H9 (cell line): ENCODE results near the gene HIVEP1. TPM values are rescaled to one million over a fixed set of nuclear protein-coding genes. Genes with fewer than 3 reads are reported as not detected.

Experiments used
- DNase-seq: peaks from one replicate; pipeline ENCODE4 v3.0.0-alpha.2; 2017
- H2AFZ ChIP-seq: one replicate; pipeline ENCODE4 v1.6.1; 2013; ENCODE audit warnings: mild to moderate bottlenecking, low read length, control low read depth, moderate library complexity
- H2AK5ac ChIP-seq: 2 replicates; pipeline ENCODE4 v1.6.1; 2013; ENCODE audit warnings: low read length, control low read depth, mixed read lengths; ENCODE audit not compliant: insufficient read length
- H2BK120ac ChIP-seq: one replicate; pipeline ENCODE4 v1.6.1; 2013; ENCODE audit warnings: low read depth, mild to moderate bottlenecking, low read length, control low read depth, inconsistent platforms; ENCODE audit not compliant: poor library complexity, severe bottlenecking
- H2BK12ac ChIP-seq: 2 replicates; pipeline ENCODE4 v1.6.1; 2013; ENCODE audit warnings: low read length, control low read depth, mixed read lengths, low read depth; ENCODE audit not compliant: insufficient read length
- H2BK15ac ChIP-seq: 2 replicates; pipeline ENCODE4 v1.6.1; 2013; ENCODE audit warnings: low read depth, low read length, control low read depth
- H2BK20ac ChIP-seq: one replicate; pipeline ENCODE4 v1.6.1; 2013; ENCODE audit warnings: low read depth, mild to moderate bottlenecking, low read length, control low read depth, inconsistent platforms; ENCODE audit not compliant: poor library complexity, severe bottlenecking
- H2BK5ac ChIP-seq: 2 replicates; pipeline ENCODE4 v1.6.1; 2013; ENCODE audit warnings: low read length, control low read depth, mixed read lengths; ENCODE audit not compliant: insufficient read length
- H3K14ac ChIP-seq: 2 replicates; pipeline ENCODE4 v1.6.1; 2013; ENCODE audit warnings: low read length, control low read depth; ENCODE audit not compliant: insufficient read depth
- H3K18ac ChIP-seq: 2 replicates; pipeline ENCODE4 v1.6.1; 2013; ENCODE audit warnings: low read depth, mild to moderate bottlenecking, mixed read lengths, low read length, control low read depth; ENCODE audit not compliant: insufficient read length
- H3K23ac ChIP-seq: 2 replicates; pipeline ENCODE4 v1.6.1; 2013; ENCODE audit warnings: low read length, control low read depth, mixed read lengths, low read depth; ENCODE audit not compliant: insufficient read length
- H3K23me2 ChIP-seq: 2 replicates; pipeline ENCODE4 v1.6.1; 2013; ENCODE audit warnings: low read depth, mild to moderate bottlenecking, mixed read lengths, low read length, control low read depth; ENCODE audit not compliant: insufficient read length, poor library complexity, severe bottlenecking
- H3K27ac ChIP-seq: 2 replicates; pipeline ENCODE4 v1.5.1; 2013; ENCODE audit warnings: low read length, control low read depth, mixed read lengths, low read depth; ENCODE audit not compliant: insufficient read length
- H3K27me3 ChIP-seq: 2 replicates; pipeline ENCODE4 v1.6.1; 2013; ENCODE audit warnings: low read length, control low read depth, inconsistent platforms; ENCODE audit not compliant: insufficient read depth
- H3K4ac ChIP-seq: 2 replicates; pipeline ENCODE4 v1.6.1; 2013; ENCODE audit warnings: low read depth, mild to moderate bottlenecking, control low read depth, inconsistent platforms, low read length, moderate library complexity
- H3K4me1 ChIP-seq: 2 replicates; pipeline ENCODE4 v1.6.1; 2013; ENCODE audit warnings: low read length, control low read depth, inconsistent platforms; ENCODE audit not compliant: insufficient read depth
- H3K4me2 ChIP-seq: 2 replicates; pipeline ENCODE4 v1.6.1; 2013; ENCODE audit warnings: low read length, control low read depth, mixed read lengths; ENCODE audit not compliant: insufficient read length, insufficient read depth
- H3K56ac ChIP-seq: 2 replicates; pipeline ENCODE4 v1.6.1; 2013; ENCODE audit warnings: low read depth, mild to moderate bottlenecking, mixed read lengths, low read length, control low read depth; ENCODE audit not compliant: insufficient read length
- H3K79me1 ChIP-seq: 2 replicates; pipeline ENCODE4 v1.6.1; 2013; ENCODE audit warnings: low read depth, mild to moderate bottlenecking, moderate library complexity, low read length, control low read depth, inconsistent platforms; ENCODE audit not compliant: insufficient read depth, poor library complexity, severe bottlenecking
- H3K79me2 ChIP-seq: 2 replicates; pipeline ENCODE4 v1.6.1; 2013; ENCODE audit warnings: low read length, control low read depth, inconsistent platforms; ENCODE audit not compliant: insufficient read depth
- H3K9ac ChIP-seq: 2 replicates; pipeline ENCODE4 v1.6.1; 2013; ENCODE audit warnings: low read length, control low read depth, mixed read lengths; ENCODE audit not compliant: insufficient read length; ENCODE audit errors: extremely low read depth
- H3K9me3 ChIP-seq: one replicate; pipeline ENCODE4 v1.6.1; 2013; ENCODE audit warnings: low read depth, low read length, inconsistent platforms; ENCODE audit not compliant: control insufficient read depth
- H3T11ph ChIP-seq: one replicate; pipeline ENCODE4 v1.6.1; 2013; ENCODE audit warnings: mild to moderate bottlenecking, low read length, control low read depth, inconsistent platforms
- H4K20me1 ChIP-seq: one replicate; pipeline ENCODE4 v1.6.1; 2013; ENCODE audit not compliant: control insufficient read depth, insufficient read length, insufficient read depth
- H4K5ac ChIP-seq: 2 replicates; pipeline ENCODE4 v1.6.1; 2013; ENCODE audit warnings: low read depth, mild to moderate bottlenecking, mixed read lengths, low read length, control low read depth; ENCODE audit not compliant: insufficient read length
- H4K8ac ChIP-seq: replicated peaks from 2 replicates; pipeline ENCODE4 v1.6.1; 2013; ENCODE audit warnings: low read length, control low read depth, mixed read lengths, low read depth; ENCODE audit not compliant: insufficient read length
- H4K91ac ChIP-seq: 2 replicates; pipeline ENCODE4 v1.6.1; 2013; ENCODE audit warnings: low read depth, mild to moderate bottlenecking, moderate library complexity, mixed read lengths, low read length, control low read depth; ENCODE audit not compliant: insufficient read length
- H3K27ac Mint-ChIP-seq, 3 experiments: 2 replicates in 2 of 3; 3 replicates in 1 of 3; pipeline ENCODE4 v1.8.0; 2020 to 2021; ENCODE audit warnings: mixed read lengths in 3 of 3, mild to moderate bottlenecking in 1 of 3, moderate library complexity in 1 of 3
- H3K27me3 Mint-ChIP-seq: 2 replicates; pipeline ENCODE4 v1.8.0; 2021; ENCODE audit warnings: low read depth, mild to moderate bottlenecking, moderate library complexity, mixed read lengths
- H3K36me3 Mint-ChIP-seq, 3 experiments: 2 replicates in 2 of 3; 3 replicates in 1 of 3; pipeline ENCODE4 v1.8.0; 2020 to 2021; ENCODE audit warnings: low read depth in 3 of 3, mixed read lengths in 3 of 3; ENCODE audit not compliant: insufficient read depth in 1 of 3
- H3K4me1 Mint-ChIP-seq, 2 experiments: 2 replicates each; pipeline ENCODE4 v1.8.0; 2020; ENCODE audit warnings: mixed read lengths in 2 of 2
- H3K4me3 Mint-ChIP-seq, 2 experiments: 2 replicates in 1 of 2; 3 replicates in 1 of 2; pipeline ENCODE4 v1.8.0; 2020 to 2021; ENCODE audit warnings: mild to moderate bottlenecking in 2 of 2, mixed read lengths in 2 of 2, moderate library complexity in 1 of 2
- H3K9me3 Mint-ChIP-seq, 2 experiments: 2 replicates in 1 of 2; 3 replicates in 1 of 2; pipeline ENCODE4 v1.8.0; 2020; ENCODE audit warnings: mild to moderate bottlenecking in 2 of 2, mixed read lengths in 2 of 2, moderate library complexity in 1 of 2
- CTCF ChIP-seq: fragments of 200-600 bp; sonication (generic); conservative IDR thresholded peaks from 3 replicates; pipeline ENCODE4 v1.8.0; 2021; ENCODE audit warnings: antibody characterized with exemption, mild to moderate bottlenecking
- WGBS: extraction: QIAGEN DNeasy Blood & Tissue Kit; methylation state at CpG from one replicate; pipeline ENCODE4 v1.1.7; 2013; ENCODE audit warnings: missing lambda C conversion rate, low lambda C conversion rate, mixed read lengths; ENCODE audit not compliant: insufficient read length; ENCODE audit errors: extremely low coverage; 5-methylcytosine and 5-hydroxymethylcytosine counted together
- total RNA-seq: library from RNA; stranded (reverse); gene quantifications from 2 replicates; pipeline ENCODE4 v1.2.1, GENCODE V29; 2021

The HIVEP1 gene
- total RNA-seq, 1 experiment from 2014 or later: 44.2 TPM

DNA sequence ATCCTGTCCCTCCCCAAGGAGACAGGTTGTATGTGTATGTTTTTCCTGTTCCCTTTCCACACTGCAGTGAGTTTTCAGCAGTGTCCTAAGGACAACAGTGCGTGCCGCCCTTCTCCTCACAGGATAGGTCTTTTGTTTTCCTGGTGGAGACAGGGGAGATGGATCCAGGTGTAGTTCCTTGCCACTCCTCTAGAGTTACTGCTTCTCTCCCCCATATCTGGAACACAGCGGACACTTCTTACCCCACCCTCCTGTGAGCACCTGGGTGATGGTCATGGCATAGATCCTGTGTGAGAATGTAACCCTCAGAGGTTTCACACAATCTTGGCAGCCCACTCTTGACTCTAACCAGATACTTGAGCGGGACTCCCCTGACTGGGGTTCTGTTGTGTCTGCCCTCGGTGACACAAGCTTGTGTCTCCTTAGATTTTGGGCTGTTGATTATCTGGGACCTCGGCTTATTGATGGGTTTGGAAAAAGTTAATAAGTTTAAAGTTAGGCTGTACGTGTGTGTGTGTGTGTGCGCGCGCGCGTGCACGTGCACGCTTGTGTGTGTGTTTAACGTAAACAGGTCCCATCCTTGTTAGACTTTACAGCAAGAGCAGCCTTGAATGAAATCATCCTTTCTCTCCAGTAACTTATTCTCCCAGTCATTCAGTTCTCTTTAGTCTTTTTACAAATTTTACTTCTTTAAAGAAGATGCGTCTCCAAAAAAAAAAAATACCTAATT is 146.7 kb downstream of the HIVEP1 start:
- no CpG with 5 or more reads among the region's 16 CpGs for WGBS
- Mint-ChIP-seq H3K27ac (peak overlapping the region; percentile 33 to 81 (median 50); a peak in 2 of 7 replicates), H3K9me3 (no peaks in the 10 kb centered on the region), H3K4me3 (no peak overlapping the region), H3K36me3 (peaks cover 27 to 38% (median 29%) of the 10 kb centered on the region in 3 experiments; a peak in 6 of 7 replicates), H3K27me3 (no peaks in the 10 kb centered on the region), H3K4me1 (peaks cover 0 to 5% of the 10 kb centered on the region in 2 experiments; a peak in 3 of 4 replicates)
- Histone ChIP-seq H2BK120ac (no peak overlapping the region), H4K91ac (no peak overlapping the region), H3K27ac (no peak overlapping the region), H2AFZ (no peak overlapping the region), H3K9me3 (no peaks in the 10 kb centered on the region), H3K18ac (no peak overlapping the region), H2AK5ac (no peak overlapping the region), H2BK5ac (no peak overlapping the region), H2BK20ac (no peak overlapping the region), H3K23ac (no peak overlapping the region), H3K79me2 (no peaks in the 10 kb centered on the region), H3K4me2 (no peak overlapping the region), H4K5ac (no peak overlapping the region), H3K56ac (no peak overlapping the region), H3K9ac (no peak overlapping the region), H3K23me2 (no peaks in the 10 kb centered on the region), H3T11ph (no peak overlapping the region), H3K27me3 (no peaks in the 10 kb centered on the region), H3K14ac (no peak overlapping the region), H4K20me1 (no peaks in the 10 kb centered on the region), H2BK12ac (no peak overlapping the region), H2BK15ac (no peak overlapping the region), H3K4me1 (no peaks in the 10 kb centered on the region), H3K4ac (no peak overlapping the region), H4K8ac (no peak overlapping the region), H3K79me1 (no peaks in the 10 kb centered on the region)
- no peak for DNase-seq
- TF ChIP-seq CTCF: peak; percentile 38; the same call in 2 of the 3 replicates
